ENCODE results near the gene ATP5ME.

ATP5ME gene

DNA sequence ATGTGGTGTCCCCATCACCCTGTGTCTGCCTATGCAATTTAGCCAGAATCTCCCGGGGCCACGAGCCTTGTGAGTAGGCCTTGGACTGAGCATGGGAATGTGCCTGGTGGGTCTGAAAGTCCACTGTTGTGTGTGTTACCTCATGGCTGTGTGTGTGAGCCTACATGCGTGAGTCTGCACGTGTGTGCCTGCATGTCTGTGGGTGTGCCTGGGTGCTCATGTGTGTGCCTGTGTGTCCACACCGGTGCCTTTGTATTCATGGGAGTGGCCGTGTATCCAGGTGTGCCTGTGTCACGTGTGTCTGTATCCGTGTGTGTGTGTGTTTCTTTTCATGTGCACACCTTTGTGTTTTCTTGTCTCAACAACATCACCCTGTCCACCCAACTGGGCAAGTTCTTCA lies 14.2 kb downstream of the ATP5ME start:
- TF ChIP-seq, protein P1, sequence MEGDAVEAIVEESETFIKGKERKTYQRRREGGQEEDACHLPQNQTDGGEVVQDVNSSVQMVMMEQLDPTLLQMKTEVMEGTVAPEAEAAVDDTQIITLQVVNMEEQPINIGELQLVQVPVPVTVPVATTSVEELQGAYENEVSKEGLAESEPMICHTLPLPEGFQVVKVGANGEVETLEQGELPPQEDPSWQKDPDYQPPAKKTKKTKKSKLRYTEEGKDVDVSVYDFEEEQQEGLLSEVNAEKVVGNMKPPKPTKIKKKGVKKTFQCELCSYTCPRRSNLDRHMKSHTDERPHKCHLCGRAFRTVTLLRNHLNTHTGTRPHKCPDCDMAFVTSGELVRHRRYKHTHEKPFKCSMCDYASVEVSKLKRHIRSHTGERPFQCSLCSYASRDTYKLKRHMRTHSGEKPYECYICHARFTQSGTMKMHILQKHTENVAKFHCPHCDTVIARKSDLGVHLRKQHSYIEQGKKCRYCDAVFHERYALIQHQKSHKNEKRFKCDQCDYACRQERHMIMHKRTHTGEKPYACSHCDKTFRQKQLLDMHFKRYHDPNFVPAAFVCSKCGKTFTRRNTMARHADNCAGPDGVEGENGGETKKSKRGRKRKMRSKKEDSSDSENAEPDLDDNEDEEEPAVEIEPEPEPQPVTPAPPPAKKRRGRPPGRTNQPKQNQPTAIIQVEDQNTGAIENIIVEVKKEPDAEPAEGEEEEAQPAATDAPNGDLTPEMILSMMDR (IDR thresholded peaks at IDR 0.05): no peak

DNA sequence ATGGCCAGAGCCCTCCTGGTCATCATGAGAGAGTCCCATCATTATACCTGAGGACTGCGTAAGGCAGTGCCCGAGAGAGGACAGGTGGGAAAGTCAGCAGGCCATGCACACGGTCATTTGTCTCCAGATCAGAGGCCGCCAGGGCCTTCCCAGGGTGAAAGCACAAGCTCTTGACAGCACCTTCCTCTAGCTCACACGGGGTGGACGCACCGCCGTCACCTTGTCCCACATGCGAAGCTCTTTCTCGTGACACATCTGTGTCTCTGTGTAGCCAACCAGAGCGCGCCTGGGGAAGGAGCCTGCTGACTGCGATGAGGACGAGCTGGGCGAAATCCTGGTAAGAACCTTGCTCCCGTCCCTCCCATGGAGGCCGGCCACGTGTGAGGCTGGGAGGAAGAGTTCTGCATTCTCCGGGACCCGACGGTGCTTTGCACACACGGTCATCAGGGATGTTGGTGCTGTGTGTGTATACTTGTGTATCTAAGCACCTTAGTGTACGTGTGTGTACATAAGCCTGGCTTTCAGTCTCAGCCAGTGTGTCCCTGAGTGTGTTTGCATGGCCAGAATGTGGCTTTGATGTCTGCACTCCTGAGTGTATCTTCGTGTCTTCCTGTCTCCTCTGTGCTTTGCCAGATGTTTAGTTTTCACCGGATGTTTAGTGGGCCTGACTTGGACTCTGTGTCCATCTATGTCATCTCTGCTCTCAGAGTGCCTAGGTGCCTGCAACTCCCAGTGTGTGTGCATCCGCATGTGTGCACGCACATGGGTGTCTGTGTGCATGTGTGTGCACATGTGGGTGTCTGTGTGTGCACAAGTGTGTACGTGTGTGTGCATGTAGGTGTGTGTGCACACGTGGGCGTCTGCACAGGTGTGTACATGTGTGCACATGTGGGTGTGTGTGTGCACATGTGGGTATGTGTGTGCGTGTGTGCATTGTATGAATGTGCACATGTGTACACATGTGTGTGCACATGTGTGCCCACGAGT lies 15.1 kb downstream of the ATP5ME start:
- TF ChIP-seq, protein P1 (IDR thresholded peaks at IDR 0.05): no peak

DNA sequence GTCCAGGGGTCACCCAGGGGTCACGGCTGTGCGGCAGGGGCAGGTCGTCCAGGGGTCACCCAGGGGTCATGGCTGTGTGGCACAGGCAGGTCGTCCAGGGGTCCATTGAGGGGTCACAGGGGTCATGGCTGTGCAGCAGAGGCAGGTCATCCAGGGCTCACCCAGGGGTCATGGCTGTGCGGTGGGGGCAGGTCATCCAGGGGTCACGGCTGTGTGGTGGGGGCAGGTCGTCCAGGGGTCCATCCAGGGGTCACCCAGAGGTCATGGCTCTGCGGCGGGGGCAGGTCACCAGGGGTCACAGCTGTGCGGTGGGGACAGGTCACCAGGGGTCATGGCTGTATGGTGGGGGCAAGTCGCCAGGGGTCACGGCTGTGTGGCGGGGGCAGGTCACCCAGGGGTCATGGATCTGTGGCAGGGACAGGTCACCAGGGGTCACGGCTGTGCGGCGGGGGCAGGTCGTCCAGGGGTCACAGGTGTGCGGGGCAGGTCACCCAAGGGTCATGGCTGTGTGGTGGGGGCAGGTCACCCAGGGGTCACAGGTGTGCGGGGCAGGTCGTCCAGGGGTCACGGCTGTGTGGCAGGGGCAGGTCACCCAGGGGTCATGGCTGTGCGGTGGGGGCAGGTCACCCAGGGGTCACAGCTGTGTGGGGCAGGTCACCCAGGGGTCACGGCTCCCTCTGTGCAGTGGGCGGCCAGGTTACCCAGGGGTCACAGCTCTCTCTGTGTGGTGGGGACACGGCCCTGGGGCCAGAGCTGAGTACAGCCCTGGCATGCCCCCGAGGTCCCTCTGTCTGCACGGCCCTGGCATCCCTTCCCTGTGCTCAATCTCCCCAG lies 16.0 kb downstream of the ATP5ME start:
- TF ChIP-seq, protein P1 (IDR thresholded peaks at IDR 0.05): no peak

DNA sequence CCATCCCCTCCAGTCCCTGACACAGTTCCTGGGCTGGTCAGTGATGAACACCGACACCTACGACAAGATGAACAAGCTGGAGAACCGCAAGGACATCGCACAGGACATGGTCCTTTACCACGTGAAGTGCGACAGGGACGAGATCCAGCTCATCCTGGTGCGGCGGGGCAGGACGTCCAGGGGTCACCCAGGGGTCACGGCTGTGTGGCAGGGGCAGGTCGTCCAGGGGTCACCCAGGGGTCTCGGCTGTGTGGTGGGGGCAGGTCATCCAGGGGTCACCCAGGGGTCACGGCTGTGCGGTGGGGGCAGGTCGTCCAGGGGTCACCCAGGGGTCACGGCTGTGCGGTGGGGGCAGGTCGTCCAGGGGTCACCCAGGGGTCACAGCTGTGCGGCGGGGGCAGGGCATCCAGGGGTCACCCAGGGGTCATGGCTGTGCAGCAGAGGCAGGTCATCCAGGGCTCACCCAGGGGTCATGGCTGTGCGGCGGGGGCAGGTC lies 16.7 kb downstream of the ATP5ME start:
- TF ChIP-seq, protein P1 (IDR thresholded peaks at IDR 0.05): no peak

DNA sequence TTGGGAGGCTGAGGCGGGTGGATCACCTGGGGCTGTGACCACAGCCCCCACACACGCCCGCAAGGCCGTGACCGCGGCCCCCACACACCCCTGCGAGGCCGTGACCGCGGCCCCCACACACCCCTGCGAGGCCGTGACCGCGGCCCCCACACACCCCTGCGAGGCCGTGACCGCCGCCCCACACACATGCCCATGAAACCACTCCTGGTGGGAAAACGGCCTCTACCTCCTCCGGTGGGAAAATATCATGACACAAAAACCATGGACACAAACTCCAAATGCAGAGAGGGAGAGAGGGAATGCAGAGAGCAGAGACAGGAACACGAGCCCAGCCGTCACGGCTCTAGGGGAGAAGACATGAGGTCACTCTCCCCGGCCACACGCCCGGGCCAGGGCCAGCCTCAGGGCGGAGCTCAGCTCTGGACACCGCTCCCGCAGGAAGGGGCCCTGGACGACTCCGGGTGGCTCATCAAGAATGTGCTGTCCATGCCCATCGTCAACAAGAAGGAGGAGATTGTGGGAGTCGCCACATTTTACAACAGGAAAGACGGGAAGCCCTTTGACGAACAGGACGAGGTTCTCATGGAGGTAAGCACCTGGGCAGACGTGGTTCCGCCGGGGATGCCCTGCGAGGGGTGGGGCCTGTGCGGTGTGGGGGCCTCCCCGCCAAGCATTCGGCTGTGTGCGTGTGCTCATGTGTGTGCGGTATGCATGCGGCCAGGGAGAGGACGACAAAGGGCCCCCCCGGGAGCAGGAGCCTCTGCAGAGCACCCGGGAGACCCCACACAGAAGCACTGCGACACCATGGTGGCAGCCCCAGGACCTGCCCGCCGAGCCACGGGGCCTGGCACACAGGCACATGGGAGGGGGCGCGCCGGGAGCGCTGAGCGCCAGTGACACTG lies 17.4 kb downstream of the ATP5ME start:
- TF ChIP-seq, protein P1 (IDR thresholded peaks at IDR 0.05): no peak

DNA sequence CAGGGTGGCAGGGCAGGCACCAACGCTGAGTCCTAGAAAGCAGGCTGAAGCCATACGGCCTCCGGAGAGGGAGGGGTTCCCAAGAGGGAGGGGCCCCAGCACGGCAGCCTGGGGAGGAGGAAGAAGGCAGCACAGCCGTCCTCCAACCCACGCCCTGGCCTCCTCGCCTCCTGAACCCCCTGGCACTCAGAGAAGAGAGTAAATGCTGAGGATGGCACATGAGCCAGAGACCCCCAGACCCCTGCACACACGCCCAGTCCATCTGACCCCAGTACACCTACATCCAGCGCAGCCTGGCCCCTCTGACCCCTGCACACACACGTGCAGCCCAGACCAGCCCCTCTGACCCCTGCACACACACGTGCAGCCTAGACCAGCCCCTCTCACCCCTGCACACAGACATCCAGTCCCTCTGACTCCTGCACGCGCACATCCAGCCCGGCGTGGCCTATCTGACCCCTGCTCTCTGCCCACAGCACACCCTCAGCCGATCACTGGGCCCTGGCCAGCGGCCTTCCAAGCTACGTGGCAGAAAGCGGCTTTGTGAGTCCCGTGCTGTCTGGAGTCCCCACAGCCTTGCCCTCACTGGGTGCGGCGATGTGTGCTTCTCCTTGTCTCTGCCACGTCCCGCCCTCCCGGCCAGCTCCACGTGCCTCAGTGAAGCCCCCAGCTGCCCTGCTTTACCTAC lies 18.5 kb downstream of the ATP5ME start:
- TF ChIP-seq, protein P1 (IDR thresholded peaks at IDR 0.05): no peak

Measured in LNCAP (cell line).